Neural progenitor cell (in vitro differentiated cells): ENCODE measurements around the gene KCNK10. TPM values are rescaled to one million over a fixed set of nuclear protein-coding genes. Genes with fewer than 3 reads are reported as not detected.

Experiments
- DNase-seq: peaks from one replicate; pipeline ENCODE4 v3.0.0-alpha.2; 2016; ENCODE audit warnings: low spot score
- H2AFZ ChIP-seq: fragments of 200-600 bp; sonication (generic); replicated peaks from 2 replicates; pipeline ENCODE4 v1.6.1; 2016; ENCODE audit warnings: antibody characterized with exemption
- H3F3A ChIP-seq: fragments of 200-600 bp; sonication (generic); 2 replicates; pipeline ENCODE4 v1.6.1; 2016; ENCODE audit warnings: antibody characterized with exemption, low read depth
- H3K27ac ChIP-seq: fragments of 200-600 bp; sonication (generic); 2 replicates; pipeline ENCODE4 v1.5.1; 2016; ENCODE audit warnings: mild to moderate bottlenecking
- H3K27me3 ChIP-seq: fragments of 200-600 bp; sonication (generic); 2 replicates; pipeline ENCODE4 v1.6.1; 2016; ENCODE audit warnings: mild to moderate bottlenecking, moderate library complexity
- H3K36me3 ChIP-seq: fragments of 200-600 bp; sonication (generic); 2 replicates; pipeline ENCODE4 v1.5.1; 2016
- H3K4me1 ChIP-seq: fragments of 200-600 bp; sonication (generic); 2 replicates; pipeline ENCODE4 v1.6.1; 2016; ENCODE audit warnings: mixed run types
- H3K4me2 ChIP-seq: fragments of 200-600 bp; sonication (generic); 2 replicates; pipeline ENCODE4 v1.6.1; 2016
- H3K4me3 ChIP-seq: fragments of 200-600 bp; sonication (generic); 2 replicates; pipeline ENCODE4 v1.5.1; 2016
- H3K79me2 ChIP-seq: fragments of 200-600 bp; sonication (generic); 2 replicates; pipeline ENCODE4 v1.6.1; 2016; ENCODE audit warnings: low read depth
- H3K9ac ChIP-seq: fragments of 200-600 bp; sonication (generic); 2 replicates; pipeline ENCODE4 v1.6.1; 2016
- H3K9me3 ChIP-seq: fragments of 200-600 bp; sonication (generic); 2 replicates; pipeline ENCODE4 v1.5.1; 2016; ENCODE audit warnings: low read depth
- H4K20me1 ChIP-seq: fragments of 200-600 bp; sonication (generic); 2 replicates; pipeline ENCODE4 v1.6.1; 2016; ENCODE audit warnings: low read depth
- H3K27ac Mint-ChIP-seq: 3 replicates; pipeline ENCODE4 v1.8.0; 2021; ENCODE audit warnings: mixed read lengths
- H3K27me3 Mint-ChIP-seq: 2 replicates; pipeline ENCODE4 v1.8.0; 2022; ENCODE audit warnings: low read depth, mild to moderate bottlenecking, inconsistent platforms, moderate library complexity, mixed read lengths; ENCODE audit not compliant: insufficient read depth
- H3K36me3 Mint-ChIP-seq: 3 replicates; pipeline ENCODE4 v1.8.0; 2021; ENCODE audit warnings: mixed read lengths
- H3K4me1 Mint-ChIP-seq: 3 replicates; pipeline ENCODE4 v1.8.0; 2021; ENCODE audit warnings: mixed read lengths
- H3K4me3 Mint-ChIP-seq: 3 replicates; pipeline ENCODE4 v1.8.0; 2021; ENCODE audit warnings: mild to moderate bottlenecking, moderate library complexity, mixed read lengths
- H3K9me3 Mint-ChIP-seq: 3 replicates; pipeline ENCODE4 v1.8.0; 2020; ENCODE audit warnings: mixed read lengths
- CTCF ChIP-seq: fragments of 200-600 bp; sonication (generic); IDR thresholded peaks from 2 replicates; pipeline ENCODE4 v1.5.1; 2017; ENCODE audit warnings: antibody characterized with exemption, mild to moderate bottlenecking
- EZH2 ChIP-seq: fragments of 200-600 bp; sonication (generic); IDR thresholded peaks from 2 replicates; pipeline ENCODE4 v1.6.1; 2017; ENCODE audit warnings: antibody characterized with exemption, mild to moderate bottlenecking, moderate library complexity
- EZH2phosphoT487 ChIP-seq: fragments of 200-600 bp; sonication (generic); IDR thresholded peaks from 2 replicates; pipeline ENCODE4 v1.6.1; 2017; ENCODE audit warnings: antibody characterized with exemption
- total RNA-seq: library from RNA; depleted of rRNA; stranded (reverse); fragments of >200 nt; gene quantifications from 2 replicates; pipeline ENCODE4 v1.2.3, GENCODE V29; 2015; ENCODE audit warnings: low replicate concordance

KCNK10 gene
- total RNA-seq, 1 donor from 2014 or later, result 6.9 TPM

- no peak overlapping the region for H3K27ac Mint-ChIP-seq
- DNase-seq, result no peak
- H3K9me3 Mint-ChIP-seq, result no peaks in the 10 kb centered on the region
- H3K4me3 Mint-ChIP-seq, result no peak overlapping the region
- H3K27me3 Mint-ChIP-seq, result no peaks in the 10 kb centered on the region
- Histone ChIP-seq H4K20me1 (no peaks in the 10 kb centered on the region), H3K9ac (no peak overlapping the region), H3K36me3 (no peaks in the 10 kb centered on the region), H3K4me3 (no peak overlapping the region), H3F3A (no peaks in the 10 kb centered on the region), H3K4me1 (no peaks in the 10 kb centered on the region), H3K27me3 (no peaks in the 10 kb centered on the region), H3K79me2 (no peaks in the 10 kb centered on the region), H2AFZ (no peak overlapping the region), H3K9me3 (no peaks in the 10 kb centered on the region), H3K4me2 (no peak overlapping the region), H3K27ac (no peak overlapping the region)
- H3K4me1 Mint-ChIP-seq, result no peaks in the 10 kb centered on the region
- H3K36me3 Mint-ChIP-seq, result no peaks in the 10 kb centered on the region
- TF ChIP-seq EZH2phosphoT487 (no peak), EZH2 (no peak), CTCF (no peak)
These were observed 19.9 kb upstream of the KCNK10 start for GRCh38 chr14:88342980-88343379.

GRCh38 chr14:88340357-88340756 lies 17.3 kb upstream of the KCNK10 start:
- Histone ChIP-seq H3K9me3 (no peaks in the 10 kb centered on the region), H3K36me3 (no peaks in the 10 kb centered on the region), H3K79me2 (no peaks in the 10 kb centered on the region), H3K4me2 (no peak overlapping the region), H3K27ac (no peak overlapping the region), H3F3A (no peaks in the 10 kb centered on the region), H3K27me3 (no peaks in the 10 kb centered on the region), H2AFZ (no peak overlapping the region), H3K4me1 (no peaks in the 10 kb centered on the region), H3K9ac (no peak overlapping the region), H3K4me3 (no peak overlapping the region), H4K20me1 (no peaks in the 10 kb centered on the region)
- peaks cover 3% of the 10 kb centered on the region for H3K27me3 Mint-ChIP-seq
- no peak for DNase-seq
- no peak overlapping the region for H3K27ac Mint-ChIP-seq
- H3K36me3 Mint-ChIP-seq, result no peaks in the 10 kb centered on the region
- no peaks in the 10 kb centered on the region for H3K9me3 Mint-ChIP-seq
- H3K4me3 Mint-ChIP-seq, result no peak overlapping the region
- no peaks in the 10 kb centered on the region for H3K4me1 Mint-ChIP-seq
- TF ChIP-seq CTCF (no peak), EZH2phosphoT487 (no peak), EZH2 (no peak)

- Mint-ChIP-seq H3K27me3 (peaks cover 6% of the 10 kb centered on the region), H3K9me3 (peaks cover 6% of the 10 kb centered on the region), H3K4me3 (no peak overlapping the region), H3K36me3 (no peaks in the 10 kb centered on the region), H3K27ac (no peak overlapping the region), H3K4me1 (no peaks in the 10 kb centered on the region)
- Histone ChIP-seq H3K79me2 (no peaks in the 10 kb centered on the region), H3K9me3 (no peaks in the 10 kb centered on the region), H3K4me2 (no peak overlapping the region), H3K9ac (no peak overlapping the region), H4K20me1 (no peaks in the 10 kb centered on the region), H3K4me1 (no peaks in the 10 kb centered on the region), H2AFZ (no peak overlapping the region), H3K27me3 (peaks cover 27% of the 10 kb centered on the region), H3K27ac (no peak overlapping the region), H3F3A (no peaks in the 10 kb centered on the region), H3K36me3 (no peaks in the 10 kb centered on the region), H3K4me3 (no peak overlapping the region)
- TF ChIP-seq CTCF (no peak), EZH2 (no peak), EZH2phosphoT487 (no peak)
- DNase-seq, result no peak
These were observed 10.0 kb upstream of the KCNK10 start for GRCh38 chr14:88333036-88333435.

GRCh38 chr14:88327497-88327896 lies 4.4 kb upstream of the KCNK10 start:
- Histone ChIP-seq H3K27me3 (peaks cover 80% of the 10 kb centered on the region), H4K20me1 (no peaks in the 10 kb centered on the region), H3K9ac (no peak overlapping the region), H3K4me3 (no peak overlapping the region), H3K4me1 (peaks cover 26% of the 10 kb centered on the region), H3F3A (peaks cover 6% of the 10 kb centered on the region), H3K4me2 (no peak overlapping the region), H3K9me3 (no peaks in the 10 kb centered on the region), H3K27ac (no peak overlapping the region), H3K36me3 (no peaks in the 10 kb centered on the region), H3K79me2 (no peaks in the 10 kb centered on the region), H2AFZ (no peak overlapping the region)
- no peak for DNase-seq
- Mint-ChIP-seq H3K36me3 (peaks cover 2% of the 10 kb centered on the region), H3K4me1 (peaks cover 29% of the 10 kb centered on the region), H3K27me3 (peaks cover 26% of the 10 kb centered on the region), H3K27ac (no peak overlapping the region), H3K4me3 (peak overlapping the region; percentile 94), H3K9me3 (peaks cover 10% of the 10 kb centered on the region)
- no peak for TF ChIP-seq CTCF
- no peak for TF ChIP-seq EZH2
- TF ChIP-seq EZH2phosphoT487, result no peak
